ENCODE measurements around the gene NENF. TPM values are rescaled to one million over a fixed set of nuclear protein-coding genes. Genes with fewer than 3 reads are reported as not detected.

NENF gene
- total RNA-seq, 4 donors from 2014 or later: 82.8 to 139 (median 84.6) TPM

GRCh38 chr1:212412374-212412773 lies 20.3 kb upstream of the NENF start:
- TF ChIP-seq CTCF (IDR thresholded peaks at IDR 0.05): no peak
- TF ChIP-seq POLR2A (IDR thresholded peaks at IDR 0.05): no peak
- intact Hi-C loops (cut with DNase I; ENCODE audit: low total_unique reads): no loop called here
- H3K4me3 ChIP-seq (ENCODE audit: low read depth, poor library complexity, severe bottlenecking): no peak overlapping the region
- no peak for DNase-seq (ENCODE audit: low spot score in 2 of 2)
- 94 to 96% methylated on average over 3 of the region's 3 CpGs for WGBS, 2 donors

GRCh38 chr1:212413902-212414327 lies 18.8 kb upstream of the NENF start:
- peak overlapping the region; percentile 72 for H3K4me3 ChIP-seq (ENCODE audit: low read depth, poor library complexity, severe bottlenecking)
- no peak for DNase-seq (ENCODE audit: low spot score in 2 of 2)
- intact Hi-C loops (cut with DNase I; ENCODE audit: low total_unique reads): no loop called here
- 15 to 18% methylated on average over 21 of the region's 21 CpGs for WGBS, 2 donors
- TF ChIP-seq POLR2A (IDR thresholded peaks at IDR 0.05) (no peak), CTCF (IDR thresholded peaks at IDR 0.05) (no peak)

GRCh38 chr1:212414328-212415106 lies 18.2 kb upstream of the NENF start, which contains the start of gene PACC1:
TSS of gene PACC1 (minus strand) at chr1:212414886. CDS start at chr1:212414757, 129 bp downstream.
- 1% methylated on average over 46 to 50 of the region's 74 CpGs for WGBS, 2 donors

GRCh38 chr1:212415107-212415841 lies 17.4 kb upstream of the NENF start:
- peak overlapping the region; percentile 72 for H3K4me3 ChIP-seq (ENCODE audit: low read depth, poor library complexity, severe bottlenecking)
- 61 to 62% methylated on average over 13 of the region's 13 CpGs for WGBS, 2 donors
- intact Hi-C loops (cut with DNase I; ENCODE audit: low total_unique reads): no loop called here
- TF ChIP-seq CTCF (IDR thresholded peaks at IDR 0.05): no peak
- no peak for TF ChIP-seq POLR2A (IDR thresholded peaks at IDR 0.05)
- DNase-seq (ENCODE audit: low spot score in 2 of 2): no peak

More at GRCh38 chr1:212414328-212415106, 18.2 kb upstream of the NENF start, which contains the start of gene PACC1:
- TF ChIP-seq CTCF (IDR thresholded peaks at IDR 0.05) (no peak), POLR2A (IDR thresholded peaks at IDR 0.05) (no peak)
- intact Hi-C loops (cut with DNase I; ENCODE audit: low total_unique reads): no loop called here
- peak; percentile 81 to 97 for DNase-seq (ENCODE audit: low spot score in 2 of 2)
- H3K4me3 ChIP-seq (ENCODE audit: low read depth, poor library complexity, severe bottlenecking): peak within 1 kb of the TSS; percentile 72

- intact Hi-C loops (cut with DNase I; ENCODE audit: low total_unique reads): no loop called here
- no peak for DNase-seq (ENCODE audit: low spot score in 2 of 2)
- H3K4me3 ChIP-seq (ENCODE audit: low read depth, poor library complexity, severe bottlenecking): no peak overlapping the region
- 89 to 90% methylated on average over 2 of the region's 2 CpGs for WGBS, 2 donors
- TF ChIP-seq POLR2A (IDR thresholded peaks at IDR 0.05) (no peak), CTCF (IDR thresholded peaks at IDR 0.05) (no peak)
Observed at GRCh38 chr1:212421165-212421564, 11.6 kb upstream of the NENF start.
